OCI-LY7 (cell line): ENCODE measurements around the gene PTGER3. TPM values are rescaled to one million over a fixed set of nuclear protein-coding genes. Genes with fewer than 3 reads are reported as not detected.

ENCODE experiments used
- BruUV-seq: library from RNA; stranded (reverse); fragments of 400-500 nt; replicated peaks from 2 replicates; lab custom pipeline; 2021; lab: Mats Ljungman, UMichigan
- CTCF ChIA-PET: fragments of 300-600 bp; sonication (Branson Sonifier 250); formaldehyde crosslinking; loops from one replicate; lab custom pipeline; 2022; ENCODE audit warnings: antibody characterized with exemption; ENCODE audit not compliant: unreplicated experiment; lab: Charles Lee
- POLR2A ChIA-PET: fragments of 300-600 bp; sonication (Branson Sonifier 250); formaldehyde crosslinking; loops from one replicate; lab custom pipeline; 2022; ENCODE audit warnings: antibody characterized with exemption; lab: Charles Lee
- DNase-seq: peaks from one replicate; pipeline ENCODE4 v3.0.0-alpha.2; 2015; ENCODE audit warnings: low spot score
- H2AFZ ChIP-seq: fragments of 200-600 bp; sonication (generic), shearing (Covaris generic); 2 replicates; pipeline ENCODE4 v1.6.1; 2014; ENCODE audit warnings: mild to moderate bottlenecking, antibody characterized with exemption, low read length, moderate library complexity
- H3K27ac ChIP-seq: fragments of 200-600 bp; sonication (generic); 2 replicates; pipeline ENCODE4 v1.5.1; 2014; ENCODE audit warnings: mixed run types, low read depth, mild to moderate bottlenecking, moderate library complexity, low read length, inconsistent platforms; ENCODE audit not compliant: poor library complexity, severe bottlenecking
- H3K36me3 ChIP-seq: fragments of 200-600 bp; sonication (generic); 2 replicates; pipeline ENCODE4 v1.6.1; 2014; ENCODE audit warnings: mild to moderate bottlenecking, antibody characterized with exemption, low read length, moderate library complexity, mixed read lengths; ENCODE audit not compliant: insufficient read depth
- H3K4me1 ChIP-seq: fragments of 200-600 bp; sonication (generic); 2 replicates; pipeline ENCODE4 v1.5.1; 2014; ENCODE audit warnings: mild to moderate bottlenecking, low read length; ENCODE audit not compliant: insufficient read depth, poor library complexity, severe bottlenecking
- H3K4me2 ChIP-seq: fragments of 200-600 bp; sonication (generic); 2 replicates; pipeline ENCODE4 v1.6.1; 2014; ENCODE audit warnings: mild to moderate bottlenecking, low read length
- H3K4me3 ChIP-seq: fragments of 200-600 bp; sonication (generic); 2 replicates; pipeline ENCODE4 v1.5.1; 2014; ENCODE audit warnings: mild to moderate bottlenecking, low read depth, low read length; ENCODE audit not compliant: poor library complexity, severe bottlenecking
- H3K79me2 ChIP-seq: fragments of 200-600 bp; sonication (generic); 2 replicates; pipeline ENCODE4 v1.6.1; 2016; ENCODE audit warnings: low read depth, mild to moderate bottlenecking, low read length, moderate library complexity, mixed read lengths; ENCODE audit not compliant: insufficient read depth
- H3K9me2 ChIP-seq: fragments of 200-600 bp; sonication (generic); 2 replicates; pipeline ENCODE4 v1.6.1; 2016; ENCODE audit warnings: mild to moderate bottlenecking, low read length, mixed read lengths; ENCODE audit not compliant: insufficient read depth
- H3K9me3 ChIP-seq: fragments of 200-600 bp; sonication (generic); 2 replicates; pipeline ENCODE4 v1.6.1; 2014; ENCODE audit warnings: mild to moderate bottlenecking, mixed run types, low read length, mixed read lengths
- H4K20me1 ChIP-seq: fragments of 200-600 bp; sonication (generic); 2 replicates; pipeline ENCODE4 v1.6.1; 2014; ENCODE audit warnings: mild to moderate bottlenecking, antibody characterized with exemption, low read length, moderate library complexity, mixed read lengths; ENCODE audit not compliant: insufficient read depth
- CTCF ChIP-seq: fragments of 200-600 bp; sonication (generic); conservative IDR thresholded peaks from 2 replicates; pipeline ENCODE4 v1.5.1; 2014; ENCODE audit warnings: mild to moderate bottlenecking, antibody characterized with exemption, low read length, moderate library complexity, mixed read lengths
- EZH2phosphoT487 ChIP-seq: fragments of 200-600 bp; sonication (generic); IDR thresholded peaks from 2 replicates; pipeline ENCODE4 v1.6.1; 2018; ENCODE audit warnings: low read depth, borderline replicate concordance, mild to moderate bottlenecking, mixed run types, antibody characterized with exemption, low read length, moderate library complexity, mixed read lengths
- intact Hi-C: fragments of 100-400 bp; cut with micrococcal nuclease; formaldehyde crosslinking; loops from one replicate; pipeline ENCODE4 v1.10.0; 2022; ENCODE audit not compliant: unreplicated experiment
- total RNA-seq, 2 experiments: library from RNA; depleted of rRNA in 1 of 2; stranded (reverse); fragments of >200 nt in 1 of 2; shearing (Covaris generic) in 1 of 2; gene quantifications; 2 replicates each; pipeline ENCODE4 v1.2.3, GENCODE V29; 2014 to 2022

PTGER3 gene
- total RNA-seq, 2 experiments from 2014 or later, result 0.13 TPM; not detected in 1

GRCh38 chr1:71015745-71016144 is 31.9 kb downstream of the PTGER3 start:
- DNase-seq, result no peak
- no TSS peak for BruUV-seq
- no peaks in the 10 kb centered on the region for H3K9me2 ChIP-seq
- TF ChIP-seq EZH2phosphoT487, result no peak
- no peak for TF ChIP-seq CTCF
- no peaks in the 10 kb centered on the region for H3K9me3 ChIP-seq
- intact Hi-C loops, result no loop called here
- no peaks in the 10 kb centered on the region for H3K36me3 ChIP-seq
- no peaks in the 10 kb centered on the region for H3K4me1 ChIP-seq
- no peak overlapping the region for H3K4me2 ChIP-seq
- H2AFZ ChIP-seq, result no peak overlapping the region
- no peaks in the 10 kb centered on the region for H4K20me1 ChIP-seq
- no peak overlapping the region for H3K27ac ChIP-seq
- ChIA-PET POLR2A (interaction anchor here (0.7 kb wide), 1 partner anchor 12 kb away, joined by 3 read pairs; no protein-coding TSS in a partner anchor), CTCF (no interaction called here)
- no peaks in the 10 kb centered on the region for H3K79me2 ChIP-seq
- H3K4me3 ChIP-seq, result no peak overlapping the region

GRCh38 chr1:71014178-71014579 is 33.4 kb downstream of the PTGER3 start:
- no peak for DNase-seq
- no peaks in the 10 kb centered on the region for H3K36me3 ChIP-seq
- H3K9me2 ChIP-seq, result no peaks in the 10 kb centered on the region
- H2AFZ ChIP-seq, result no peak overlapping the region
- no peaks in the 10 kb centered on the region for H3K4me1 ChIP-seq
- H3K4me2 ChIP-seq, result no peak overlapping the region
- H3K79me2 ChIP-seq, result no peaks in the 10 kb centered on the region
- BruUV-seq, result no TSS peak
- CTCF ChIA-PET, result no interaction called here
- H3K9me3 ChIP-seq, result no peaks in the 10 kb centered on the region
- TF ChIP-seq CTCF, result no peak
- TF ChIP-seq EZH2phosphoT487, result no peak
- no peak overlapping the region for H3K4me3 ChIP-seq
- intact Hi-C loops, result no loop called here
- no peak overlapping the region for H3K27ac ChIP-seq
- H4K20me1 ChIP-seq, result no peaks in the 10 kb centered on the region
- POLR2A ChIA-PET, result interaction anchor here (1.3 kb wide), 1 partner anchor 17 kb away, joined by 3 read pairs; no protein-coding TSS in a partner anchor

- Histone ChIP-seq H3K4me1 (no peaks in the 10 kb centered on the region), H2AFZ (no peak overlapping the region), H3K4me3 (no peak overlapping the region), H3K4me2 (no peak overlapping the region), H4K20me1 (no peaks in the 10 kb centered on the region), H3K79me2 (no peaks in the 10 kb centered on the region), H3K9me3 (no peaks in the 10 kb centered on the region), H3K27ac (no peak overlapping the region), H3K36me3 (no peaks in the 10 kb centered on the region), H3K9me2 (no peaks in the 10 kb centered on the region)
- intact Hi-C loops, result no loop called here
- DNase-seq, result no peak
- POLR2A ChIA-PET, result interaction anchor here (0.7 to 1.6 kb wide), 3 partner anchors 9 to 19 kb away, joined by 3 to 5 read pairs (median 3); no protein-coding TSS in a partner anchor
- CTCF ChIA-PET, result interaction anchor here (1.0 kb wide), 1 partner anchor 11 kb away, joined by 3 read pairs; no protein-coding TSS in a partner anchor
- no peak for TF ChIP-seq CTCF
- BruUV-seq, result no TSS peak
Measured at GRCh38 chr1:71002709-71003475, 44.7 kb downstream of the PTGER3 start.
